HG02943 (cell line): ENCODE results near the gene RGMB.

Experiments
- ATAC-seq: cut with Tn5 transposase; IDR thresholded peaks from one replicate; pipeline ENCODE4 v1.9.1; 2021; ENCODE audit warnings: mild to moderate bottlenecking, low read depth, moderate library complexity; ENCODE audit not compliant: unreplicated experiment

Gene RGMB

GRCh38 chr5:98767581-98767980 is 5.9 kb upstream of the RGMB start:
- ATAC-seq: no peak

GRCh38 chr5:98768160-98768959 is 5.1 kb upstream of the RGMB start:
- no peak for ATAC-seq

DNA sequence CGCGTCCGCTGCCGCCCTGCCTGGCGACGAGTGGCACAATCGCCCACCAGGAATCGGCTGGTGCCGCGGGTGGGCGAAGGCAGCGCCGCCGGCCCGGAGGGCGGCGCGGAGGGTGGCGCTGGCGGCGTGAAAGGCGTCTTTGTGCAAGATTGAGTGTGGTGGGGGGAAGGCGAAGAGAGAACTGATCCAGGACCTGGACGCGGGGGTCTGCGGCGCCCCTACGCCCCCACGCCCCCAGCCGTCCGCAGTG is 4.6 kb upstream of the RGMB start:
- ATAC-seq: no peak

- ATAC-seq: no peak
Observed at GRCh38 chr5:98769210-98769958, 4.1 kb upstream of the RGMB start.

DNA sequence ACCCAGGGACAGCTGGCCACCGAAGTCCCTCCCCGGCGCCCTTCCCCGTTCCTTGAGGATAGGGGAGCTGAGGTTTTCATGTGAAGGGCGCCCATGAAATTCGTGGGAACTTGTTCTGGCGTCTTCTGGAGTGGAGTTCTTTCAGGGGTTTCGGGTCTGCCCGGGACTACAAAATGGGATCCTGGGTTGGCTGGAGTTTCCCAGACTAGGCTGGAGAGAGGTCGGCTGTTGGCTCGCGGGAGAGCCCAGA is 3.6 kb upstream of the RGMB start:
- no peak for ATAC-seq

GRCh38 chr5:98770209-98770910 is 3.1 kb upstream of the RGMB start:
- ATAC-seq: no peak

GRCh38 chr5:98770911-98771322 is 2.5 kb upstream of the RGMB start:
- ATAC-seq: no peak

DNA sequence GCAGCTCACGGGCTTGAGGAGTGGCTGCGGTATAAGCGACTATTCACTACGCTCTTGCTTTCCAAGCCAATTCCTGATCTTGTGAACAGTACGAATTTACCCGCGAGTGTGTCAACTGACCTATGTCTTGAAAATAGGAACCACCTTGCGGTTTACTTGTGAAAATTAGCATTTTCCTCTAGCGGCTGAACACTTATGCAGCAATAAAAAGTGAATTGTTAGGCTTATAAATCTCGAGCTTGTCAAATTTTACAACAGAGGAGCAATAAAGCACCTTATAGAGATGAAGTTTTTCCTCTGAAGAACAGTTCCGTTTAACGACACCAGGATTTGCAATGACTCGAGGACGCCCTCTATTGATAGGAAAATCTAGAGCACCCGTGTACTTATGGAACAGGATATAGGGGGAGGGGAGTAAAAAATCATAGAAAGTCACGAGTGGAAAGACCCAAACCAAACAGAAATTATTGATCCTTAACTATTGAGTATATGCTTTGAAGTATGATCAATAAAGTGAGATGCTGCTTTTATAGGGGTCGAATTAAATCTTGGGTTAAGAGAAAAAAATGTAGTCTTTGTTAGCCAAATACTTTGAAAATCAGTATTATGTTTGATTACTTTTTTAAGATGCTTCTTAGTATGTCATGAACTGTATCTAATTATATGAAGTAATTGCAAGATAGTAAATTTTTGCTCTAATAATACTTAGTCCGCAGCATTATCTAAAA is 1.9 kb upstream of the RGMB start:
- ATAC-seq: no peak

- no peak for ATAC-seq
Observed at GRCh38 chr5:98772415-98773213, 849 bp upstream of the RGMB start.

- ATAC-seq: no peak
Observed at GRCh38 chr5:98773214-98773463, 324 bp upstream of the RGMB start.

DNA sequence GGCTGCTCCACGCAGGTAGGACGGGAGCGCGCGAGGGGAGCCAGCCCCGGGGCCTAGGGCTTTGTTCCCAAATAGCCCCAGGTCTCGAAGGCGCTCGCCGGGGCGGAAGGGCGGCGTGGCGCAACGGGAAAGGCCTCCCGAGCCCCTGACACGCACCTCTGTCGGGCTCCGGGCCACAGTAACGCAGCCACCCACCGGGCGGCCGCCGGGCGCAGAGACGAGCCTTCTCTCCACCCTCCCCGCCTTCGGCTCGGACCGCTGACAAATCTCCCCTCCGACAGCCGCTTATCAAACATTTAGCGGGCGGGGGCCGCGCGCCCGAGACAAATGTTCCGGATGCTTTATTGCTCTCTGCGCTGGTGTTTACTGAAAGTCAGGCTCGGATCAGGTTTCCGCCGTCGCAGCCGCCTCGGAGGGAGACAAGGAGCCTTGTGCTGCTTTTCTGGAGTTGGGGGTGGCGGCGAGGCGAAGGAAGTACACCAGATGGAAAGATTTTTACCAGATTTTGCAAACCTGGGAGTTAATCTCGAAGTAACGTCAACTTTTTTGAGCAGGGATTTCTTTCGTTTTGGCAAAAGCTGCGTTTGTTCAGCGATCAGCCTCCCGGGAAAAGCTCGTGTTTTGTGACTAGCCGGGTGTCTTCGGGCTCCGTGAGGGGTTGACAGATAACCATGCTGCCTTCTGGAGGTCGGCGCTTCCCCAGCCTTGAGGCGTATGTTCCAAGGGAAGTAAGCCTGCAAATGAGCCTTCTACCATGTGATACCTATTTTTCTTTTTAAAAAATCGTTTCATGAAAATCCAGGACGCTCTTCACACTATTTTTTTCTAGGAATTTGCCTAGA is 950 bp downstream of the RGMB start:
- ATAC-seq: peak; percentile 20

GRCh38 chr5:98775246-98776065 is 2.0 kb downstream of the RGMB start:
- no peak for ATAC-seq

- no peak for ATAC-seq
Observed at GRCh38 chr5:98776066-98776705, 2.7 kb downstream of the RGMB start.

- no peak for ATAC-seq
Observed at GRCh38 chr5:98777295-98777694, 3.8 kb downstream of the RGMB start.

DNA sequence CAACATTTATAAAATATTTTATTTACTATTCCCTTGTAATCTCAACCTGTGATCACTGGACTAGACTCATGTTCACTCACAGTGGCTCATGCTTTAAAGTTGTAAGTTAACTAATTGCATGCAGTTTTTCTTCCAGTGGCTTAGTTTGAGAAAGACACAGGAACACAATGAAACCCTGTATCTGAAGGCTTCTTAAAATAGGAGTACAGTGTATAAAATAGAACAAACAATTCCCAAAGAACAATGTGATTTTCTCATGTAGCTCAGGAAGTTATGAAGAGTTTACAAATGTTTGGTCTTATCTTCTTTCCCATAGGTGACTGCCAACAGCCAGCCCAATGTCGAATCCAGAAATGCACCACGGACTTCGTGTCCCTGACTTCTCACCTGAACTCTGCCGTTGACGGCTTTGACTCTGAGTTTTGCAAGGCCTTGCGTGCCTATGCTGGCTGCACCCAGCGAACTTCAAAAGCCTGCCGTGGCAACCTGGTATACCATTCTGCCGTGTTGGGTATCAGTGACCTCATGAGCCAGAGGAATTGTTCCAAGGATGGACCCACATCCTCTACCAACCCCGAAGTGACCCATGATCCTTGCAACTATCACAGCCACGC is 5.9 kb downstream of the RGMB start:
- ATAC-seq: no peak

GRCh38 chr5:98780390-98780789 is 6.9 kb downstream of the RGMB start:
- ATAC-seq: no peak

- ATAC-seq: no peak
Observed at GRCh38 chr5:98781520-98781919, 8.1 kb downstream of the RGMB start.

DNA sequence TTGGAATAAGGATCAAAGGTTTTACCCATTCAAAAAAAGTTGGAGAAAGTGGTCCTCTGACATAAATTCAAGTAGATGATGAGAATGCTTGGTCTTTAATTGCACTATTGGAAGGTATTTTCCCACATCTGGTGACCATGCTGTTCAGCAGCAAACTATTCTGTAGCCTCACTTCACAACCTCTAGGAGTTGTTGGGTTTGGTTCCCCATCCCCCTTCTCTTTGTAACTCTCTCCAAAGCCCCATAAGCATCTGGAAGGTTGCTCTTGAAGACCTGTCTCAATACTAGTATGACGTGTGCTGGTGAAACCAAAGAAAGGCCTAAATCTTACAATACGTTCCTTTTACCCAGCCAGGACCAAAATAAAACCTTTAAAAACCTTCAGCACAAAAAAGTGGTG is 8.5 kb downstream of the RGMB start:
- no peak for ATAC-seq
